Astrocyte (in vitro differentiated cells and primary cell): ENCODE measurements around the gene EMID1.

Experiments
- CTCF ChIP-seq: IDR thresholded peaks from 2 replicates; pipeline ENCODE4 v1.5.1; 2011; ENCODE audit warnings: low read depth, mild to moderate bottlenecking, inconsistent platforms, low read length, moderate library complexity; ENCODE audit not compliant: insufficient read depth
- EZH2 ChIP-seq: IDR thresholded peaks from 2 replicates; pipeline ENCODE4 v1.6.1; 2012; ENCODE audit warnings: mild to moderate bottlenecking, low read length, inconsistent platforms; ENCODE audit not compliant: insufficient read depth

- TF ChIP-seq CTCF (no peak), EZH2 (no peak)
Observed at GRCh38 chr22:29157759-29158535, 47.7 kb upstream of the EMID1 start.
